ENCODE measurements around the gene RPA3.
"Not testable (repeated sequence)": the region's sequence is repeated elsewhere in the genome, so short reads cannot be mapped to it uniquely, and the experiment has no call there.

The RPA3 gene

GRCh38 chr7:7688956-7689355 lies 29.5 kb downstream of the RPA3 start:
- H3K9me3 Mint-ChIP-seq: no peaks in the 10 kb centered on the region
- no peaks in the 10 kb centered on the region for H3K27me3 Mint-ChIP-seq
- H3K4me1 Mint-ChIP-seq (ENCODE audit: low read depth): peaks cover 15% of the 10 kb centered on the region
- no peak overlapping the region for H3K27ac Mint-ChIP-seq
- peaks cover 9% of the 10 kb centered on the region for H3K36me3 Mint-ChIP-seq (ENCODE audit: low read depth)
- H3K4me3 Mint-ChIP-seq: no peak overlapping the region

- Mint-ChIP-seq H3K4me1 (ENCODE audit: low read depth) (peaks cover 15% of the 10 kb centered on the region), H3K4me3 (no peak overlapping the region), H3K27ac (no peak overlapping the region), H3K36me3 (ENCODE audit: low read depth) (peaks cover 9% of the 10 kb centered on the region), H3K27me3 (no peaks in the 10 kb centered on the region), H3K9me3 (no peaks in the 10 kb centered on the region)
Measured at GRCh38 chr7:7688310-7688709, 30.1 kb downstream of the RPA3 start.

- peaks cover 19% of the 10 kb centered on the region for H3K4me1 Mint-ChIP-seq (ENCODE audit: low read depth)
- H3K27me3 Mint-ChIP-seq: no peaks in the 10 kb centered on the region
- H3K4me3 Mint-ChIP-seq: no peak overlapping the region
- H3K36me3 Mint-ChIP-seq (ENCODE audit: low read depth): peaks cover 9% of the 10 kb centered on the region
- no peaks in the 10 kb centered on the region for H3K9me3 Mint-ChIP-seq
- H3K27ac Mint-ChIP-seq: no peak overlapping the region
Measured at GRCh38 chr7:7687800-7688199, 30.6 kb downstream of the RPA3 start.

GRCh38 chr7:7686811-7687508 lies 31.4 kb downstream of the RPA3 start:
- Mint-ChIP-seq H3K4me1 (ENCODE audit: low read depth) (peaks cover 24% of the 10 kb centered on the region), H3K27me3 (no peaks in the 10 kb centered on the region), H3K9me3 (no peaks in the 10 kb centered on the region), H3K4me3 (no peak overlapping the region), H3K27ac (no peak overlapping the region), H3K36me3 (ENCODE audit: low read depth) (peaks cover 4% of the 10 kb centered on the region)

- no peaks in the 10 kb centered on the region for H3K9me3 Mint-ChIP-seq
- H3K27me3 Mint-ChIP-seq: no peaks in the 10 kb centered on the region
- no peak overlapping the region for H3K27ac Mint-ChIP-seq
- no peak overlapping the region for H3K4me3 Mint-ChIP-seq
- peaks cover 7% of the 10 kb centered on the region for H3K36me3 Mint-ChIP-seq (ENCODE audit: low read depth)
- peaks cover 42% of the 10 kb centered on the region for H3K4me1 Mint-ChIP-seq (ENCODE audit: low read depth)
Measured at GRCh38 chr7:7682861-7683260, 35.5 kb downstream of the RPA3 start.

- Mint-ChIP-seq H3K27ac (no peak overlapping the region), H3K27me3 (no peaks in the 10 kb centered on the region), H3K4me3 (no peak overlapping the region), H3K36me3 (ENCODE audit: low read depth) (peaks cover 14% of the 10 kb centered on the region), H3K9me3 (peaks cover 4% of the 10 kb centered on the region), H3K4me1 (ENCODE audit: low read depth) (peaks cover 37% of the 10 kb centered on the region)
Measured at GRCh38 chr7:7681936-7682329, 36.5 kb downstream of the RPA3 start.

- no peaks in the 10 kb centered on the region for H3K27me3 Mint-ChIP-seq
- H3K9me3 Mint-ChIP-seq: peaks cover 4% of the 10 kb centered on the region
- H3K4me1 Mint-ChIP-seq (ENCODE audit: low read depth): peaks cover 32% of the 10 kb centered on the region
- no peak overlapping the region for H3K4me3 Mint-ChIP-seq
- H3K36me3 Mint-ChIP-seq (ENCODE audit: low read depth): peaks cover 14% of the 10 kb centered on the region
- no peak overlapping the region for H3K27ac Mint-ChIP-seq
Measured at GRCh38 chr7:7681191-7681935, 37.0 kb downstream of the RPA3 start.

- not testable (repeated sequence) for H3K4me3 Mint-ChIP-seq, H3K9me3 Mint-ChIP-seq, H3K27me3 Mint-ChIP-seq, H3K27ac Mint-ChIP-seq
- Mint-ChIP-seq H3K36me3 (ENCODE audit: low read depth) (peaks cover 24% of the 10 kb centered on the region), H3K4me1 (ENCODE audit: low read depth) (peaks cover 31% of the 10 kb centered on the region)
Measured at GRCh38 chr7:7679640-7680039, 38.8 kb downstream of the RPA3 start.

- Mint-ChIP-seq H3K4me1 (ENCODE audit: low read depth) (peaks cover 48% of the 10 kb centered on the region), H3K36me3 (ENCODE audit: low read depth) (peaks cover 59% of the 10 kb centered on the region), H3K9me3 (peaks cover 12% of the 10 kb centered on the region), H3K4me3 (no peak overlapping the region), H3K27me3 (no peaks in the 10 kb centered on the region), H3K27ac (peak overlapping the region; percentile 57)
Measured at GRCh38 chr7:7675686-7676085, 42.7 kb downstream of the RPA3 start.

- no peak overlapping the region for H3K27ac Mint-ChIP-seq
- H3K4me3 Mint-ChIP-seq: peak overlapping the region; percentile 39
- peaks cover 74% of the 10 kb centered on the region for H3K36me3 Mint-ChIP-seq (ENCODE audit: low read depth)
Measured at GRCh38 chr7:7673240-7673550, 45.2 kb downstream of the RPA3 start.

GRCh38 chr7:7672545-7673239 lies 45.7 kb downstream of the RPA3 start:
- peak overlapping the region; percentile 93 for H3K27ac Mint-ChIP-seq

More at GRCh38 chr7:7673240-7673550, 45.2 kb downstream of the RPA3 start:
- Mint-ChIP-seq H3K9me3 (peaks cover 19% of the 10 kb centered on the region), H3K4me1 (ENCODE audit: low read depth) (peaks cover 50% of the 10 kb centered on the region), H3K27me3 (no peaks in the 10 kb centered on the region)

GRCh38 chr7:7671361-7671760 lies 47.0 kb downstream of the RPA3 start:
- H3K36me3 Mint-ChIP-seq (ENCODE audit: low read depth): peaks cover 67% of the 10 kb centered on the region
- H3K4me3 Mint-ChIP-seq: peak overlapping the region; percentile 51
- peaks cover 50% of the 10 kb centered on the region for H3K4me1 Mint-ChIP-seq (ENCODE audit: low read depth)
- no peaks in the 10 kb centered on the region for H3K27me3 Mint-ChIP-seq
- peaks cover 16% of the 10 kb centered on the region for H3K9me3 Mint-ChIP-seq
- H3K27ac Mint-ChIP-seq: peak overlapping the region; percentile 93

More at GRCh38 chr7:7672545-7673239, 45.7 kb downstream of the RPA3 start:
- Mint-ChIP-seq H3K4me3 (peak overlapping the region; percentile 39), H3K4me1 (ENCODE audit: low read depth) (peaks cover 50% of the 10 kb centered on the region), H3K36me3 (ENCODE audit: low read depth) (peaks cover 73% of the 10 kb centered on the region), H3K27me3 (no peaks in the 10 kb centered on the region), H3K9me3 (peaks cover 19% of the 10 kb centered on the region)

- Mint-ChIP-seq H3K9me3 (peaks cover 12% of the 10 kb centered on the region), H3K36me3 (ENCODE audit: low read depth) (peaks cover 61% of the 10 kb centered on the region), H3K4me3 (no peak overlapping the region), H3K4me1 (ENCODE audit: low read depth) (peaks cover 47% of the 10 kb centered on the region), H3K27me3 (no peaks in the 10 kb centered on the region), H3K27ac (no peak overlapping the region)
Measured at GRCh38 chr7:7670490-7670889, 47.9 kb downstream of the RPA3 start.

GRCh38 chr7:7668706-7669105 lies 49.7 kb downstream of the RPA3 start:
- Mint-ChIP-seq H3K4me1 (ENCODE audit: low read depth) (peaks cover 50% of the 10 kb centered on the region), H3K27me3 (no peaks in the 10 kb centered on the region), H3K27ac (no peak overlapping the region), H3K9me3 (peaks cover 12% of the 10 kb centered on the region), H3K4me3 (no peak overlapping the region), H3K36me3 (ENCODE audit: low read depth) (peaks cover 47% of the 10 kb centered on the region)

GRCh38 chr7:7667187-7667586 lies 51.2 kb downstream of the RPA3 start:
- Mint-ChIP-seq H3K36me3 (ENCODE audit: low read depth) (peaks cover 32% of the 10 kb centered on the region), H3K4me1 (ENCODE audit: low read depth) (peaks cover 35% of the 10 kb centered on the region), H3K9me3 (peaks cover 9% of the 10 kb centered on the region), H3K4me3 (no peak overlapping the region), H3K27me3 (no peaks in the 10 kb centered on the region), H3K27ac (no peak overlapping the region)

Measured in stimulated activated naive CD8-positive, alpha-beta T cell treated with anti-CD3 and anti-CD28 coated beads, Interleukin-15, Interleukin-2, amounts not matched to agents 100 ng/mL and 50 ng/mL, for 24 hours (primary cell).